HepG2 (cell line): ENCODE results near the gene AGTPBP1. TPM values are rescaled to one million over a fixed set of nuclear protein-coding genes. Genes with fewer than 3 reads are reported as not detected.
A peak's percentile ranks its signal among the peaks of the same experiment; 100 is the strongest.

ENCODE experiments used
- CENPT ChIP-seq: sonication (generic); formaldehyde crosslinking; IDR thresholded peaks from 2 replicates; pipeline ENCODE4 v1.8.0; 2022; ENCODE audit warnings: low read depth, mild to moderate bottlenecking, moderate library complexity, missing genetic modification reagents
- CREB3 ChIP-seq: sonication (generic); formaldehyde crosslinking; IDR thresholded peaks from 2 replicates; pipeline ENCODE4 v1.5.0; 2020; ENCODE audit warnings: missing genetic modification reagents
- HNRNPLL ChIP-seq: fragments of 200-400 bp; formaldehyde crosslinking; IDR thresholded peaks from 2 replicates; pipeline ENCODE4 v1.6.1; 2017; ENCODE audit warnings: mild to moderate bottlenecking, low read depth, low read length; ENCODE audit not compliant: poor library complexity, severe bottlenecking
- ISL2 ChIP-seq: sonication (generic); formaldehyde crosslinking; IDR thresholded peaks from 2 replicates; pipeline ENCODE4 v1.5.0; 2020; ENCODE audit warnings: missing genetic modification reagents
- KDM2A ChIP-seq: sonication (generic); formaldehyde crosslinking; IDR thresholded peaks from 2 replicates; pipeline ENCODE4 v1.4.0; 2020; ENCODE audit warnings: low read depth, missing genetic modification reagents, borderline replicate concordance
- MAX ChIP-seq: IDR thresholded peaks from 2 replicates; pipeline ENCODE4 v1.6.1; 2012; ENCODE audit warnings: inconsistent platforms
- PHF21A ChIP-seq: sonication (generic); formaldehyde crosslinking; IDR thresholded peaks from 2 replicates; pipeline ENCODE4 v1.5.0; 2020; ENCODE audit warnings: mild to moderate bottlenecking, missing genetic modification reagents
- POLR2A ChIP-seq, 2 experiments: IDR thresholded peaks; 2 replicates each; pipeline ENCODE4 v1.6.1; 2011; ENCODE audit warnings: low read depth in 2 of 2, low read length in 2 of 2, mild to moderate bottlenecking in 1 of 2, moderate library complexity in 1 of 2; ENCODE audit not compliant: insufficient read depth in 1 of 2
- SETDB1 ChIP-seq: sonication (generic); formaldehyde crosslinking; IDR thresholded peaks from 2 replicates; pipeline ENCODE4 v1.5.1; 2020; ENCODE audit warnings: missing genetic modification reagents, mild to moderate bottlenecking, borderline replicate concordance
- TCF7L2 ChIP-seq: IDR thresholded peaks from 2 replicates; pipeline ENCODE4 v1.6.1; 2011; ENCODE audit warnings: mild to moderate bottlenecking, low read depth, low read length, moderate library complexity
- ZBTB10 ChIP-seq: sonication (generic); formaldehyde crosslinking; IDR thresholded peaks from 2 replicates; pipeline ENCODE4 v1.4.0; 2020; ENCODE audit warnings: missing genetic modification reagents, borderline replicate concordance
- ZBTB14 ChIP-seq: sonication (generic); formaldehyde crosslinking; IDR thresholded peaks from 2 replicates; pipeline ENCODE4 v1.4.0; 2020; ENCODE audit warnings: missing genetic modification reagents
- polyA plus RNA-seq, 8 experiments: library from polyadenylated mRNA; depleted of rRNA in 3 of 8; stranded (reverse) in 7 of 8; unstranded in 1 of 8; fragments of >200 nt; fragmentation: Illumina TruSeq in 4 of 8; extraction: Trizol in 4 of 8; gene quantifications; 2 replicates each; pipeline versions ENCODE4 v1.2.1 to v1.2.3, GENCODE V29; 2011 to 2016; ENCODE audit warnings: low read depth in 4 of 8, missing spikeins in 1 of 8, mixed read lengths in 1 of 8; ENCODE audit not compliant: insufficient read depth in 1 of 8
- total RNA-seq, 5 experiments: library from RNA; depleted of rRNA; stranded (reverse); fragments of >200 nt; fragmentation: Illumina TruSeq; extraction: Trizol; gene quantifications; 2 replicates each; pipeline ENCODE4 v1.2.3, GENCODE V29; 2016; ENCODE audit warnings: low read depth in 1 of 5
- TF ChIP-seq, protein P1 (sequence below): IDR thresholded peaks from 2 replicates; pipeline ENCODE4 v1.6.1; 2016; ENCODE audit warnings: missing biosample characterization, missing genetic modification reagents, low read depth
- TF ChIP-seq, protein P2 (sequence below): sonication (generic); formaldehyde crosslinking; IDR thresholded peaks from 2 replicates; pipeline ENCODE4 v1.4.0; 2020; ENCODE audit warnings: missing genetic modification reagents
- TF ChIP-seq, protein P3 (sequence below), 2 experiments: sonication (generic) in 1 of 2; formaldehyde crosslinking in 1 of 2; IDR thresholded peaks; 2 replicates each; pipeline versions ENCODE4 v1.5.1 to v1.6.1; 2011 to 2020; ENCODE audit warnings: borderline replicate concordance in 1 of 2, low read depth in 1 of 2, low read length in 1 of 2, mild to moderate bottlenecking in 1 of 2, missing genetic modification reagents in 1 of 2, moderate library complexity in 1 of 2
- TF ChIP-seq, protein P4 (sequence below): sonication (generic); formaldehyde crosslinking; IDR thresholded peaks from 2 replicates; pipeline ENCODE4 v1.8.1; 2023; ENCODE audit warnings: mild to moderate bottlenecking, moderate library complexity, missing genetic modification reagents

Gene AGTPBP1
- total and polyA plus RNA-seq, 2 of the 13 experiments (the other 11 are each of a cell fraction or from before 2014, with no cell fraction given) = 9.7 to 22.3 TPM

- TF ChIP-seq, protein P1, sequence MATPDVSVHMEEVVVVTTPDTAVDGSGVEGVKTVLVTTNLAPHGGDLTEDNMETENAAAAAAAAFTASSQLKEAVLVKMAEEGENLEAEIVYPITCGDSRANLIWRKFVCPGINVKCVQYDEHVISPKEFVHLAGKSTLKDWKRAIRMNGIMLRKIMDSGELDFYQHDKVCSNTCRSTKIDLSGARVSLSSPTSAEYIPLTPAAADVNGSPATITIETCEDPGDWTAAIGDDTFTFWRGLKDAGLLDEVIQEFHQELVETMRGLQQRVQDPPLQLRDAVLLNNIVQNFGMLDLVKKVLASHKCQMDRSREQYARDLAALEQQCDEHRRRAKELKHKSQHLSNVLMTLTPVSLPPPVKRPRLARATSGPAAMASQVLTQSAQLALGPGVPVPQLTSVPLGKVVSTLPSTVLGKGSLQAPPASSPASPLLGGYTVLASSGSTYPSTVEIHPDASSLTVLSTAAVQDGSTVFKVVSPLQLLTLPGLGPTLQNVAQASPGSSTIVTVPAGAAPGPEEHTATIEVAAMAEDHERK = peak; percentile 72
- TF ChIP-seq ISL2 (0 out of 2 replicates have a peak, but pooled peaks have one; percentile 10), TCF7L2 (no peak), PHF21A (CRISPR knock-in tag) (peak; percentile 71), ZBTB10 (CRISPR knock-in tag) (peak; percentile 34; the same call in 1 of the 2 replicates), POLR2A (IDR thresholded peaks at IDR 0.05; ENCODE audit: insufficient read depth in 1 of 2, low read depth in 2 of 2, low read length in 2 of 2) (peak in 1 of 2 experiments; percentile 55; a peak in 1 of 4 replicates), CENPT (CRISPR knock-in tag) (peak; percentile 46; the same call in 1 of the 2 replicates), MAX (peak; percentile 71), CREB3 (CRISPR knock-in tag) (no peak), ZBTB14 (CRISPR knock-in tag) (peak; percentile 92), KDM2A (CRISPR knock-in tag) (0 out of 2 replicates have a peak, but pooled peaks have one; percentile 30), HNRNPLL (peak; percentile 89), SETDB1 (no peak)
- TF ChIP-seq, protein P2, sequence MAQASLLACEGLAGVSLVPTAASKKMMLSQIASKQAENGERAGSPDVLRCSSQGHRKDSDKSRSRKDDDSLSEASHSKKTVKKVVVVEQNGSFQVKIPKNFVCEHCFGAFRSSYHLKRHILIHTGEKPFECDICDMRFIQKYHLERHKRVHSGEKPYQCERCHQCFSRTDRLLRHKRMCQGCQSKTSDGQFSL (CRISPR knock-in tag) = no peak
- TF ChIP-seq, protein P3, sequence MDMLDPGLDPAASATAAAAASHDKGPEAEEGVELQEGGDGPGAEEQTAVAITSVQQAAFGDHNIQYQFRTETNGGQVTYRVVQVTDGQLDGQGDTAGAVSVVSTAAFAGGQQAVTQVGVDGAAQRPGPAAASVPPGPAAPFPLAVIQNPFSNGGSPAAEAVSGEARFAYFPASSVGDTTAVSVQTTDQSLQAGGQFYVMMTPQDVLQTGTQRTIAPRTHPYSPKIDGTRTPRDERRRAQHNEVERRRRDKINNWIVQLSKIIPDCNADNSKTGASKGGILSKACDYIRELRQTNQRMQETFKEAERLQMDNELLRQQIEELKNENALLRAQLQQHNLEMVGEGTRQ (IDR thresholded peaks at IDR 0.05; ENCODE audit: low read depth, low read length) = peak; percentile 33; the same call in 1 of the 2 replicates
- TF ChIP-seq, protein P3 (CRISPR knock-in tag; IDR thresholded peaks at IDR 0.05; ENCODE audit: borderline replicate concordance) = peak; percentile 47; the same call in 1 of the 2 replicates
- TF ChIP-seq, protein P4, sequence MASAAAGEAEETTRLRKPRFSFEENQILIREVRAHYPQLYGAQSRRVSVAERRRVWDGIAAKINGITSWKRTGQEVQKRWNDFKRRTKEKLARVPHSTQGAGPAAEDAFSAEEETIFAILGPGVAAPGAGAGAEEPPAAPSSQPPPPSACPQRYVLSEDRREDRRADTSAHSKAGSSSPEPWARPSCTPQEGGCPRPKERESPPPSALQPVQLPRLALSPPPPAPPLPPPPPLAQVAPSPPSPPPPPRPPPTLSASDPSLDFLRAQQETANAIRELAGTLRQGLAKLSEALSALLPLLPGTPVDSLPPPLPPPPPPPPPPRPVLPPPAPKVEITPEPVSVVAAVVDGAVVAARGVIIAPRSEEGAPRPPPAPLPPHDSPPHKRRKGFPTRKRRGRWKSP = peak; percentile 72; the same call in 1 of the 2 replicates
Observed at GRCh38 chr9:85741875-85742596, at the start of gene AGTPBP1 (continued).
